BJ (cell line): Measurements from ENCODE around the gene ANKRD62. TPM values are rescaled to one million over a fixed set of nuclear protein-coding genes. Genes with fewer than 3 reads are reported as not detected.
"Not testable (repeated sequence)": the region's sequence is repeated elsewhere in the genome, so short reads cannot be mapped to it uniquely, and the experiment has no call there.

ENCODE experiments used
- CTCF ChIA-PET: fragments of 350-600 bp; formaldehyde crosslinking; extraction: SDS; loops from one replicate; lab custom pipeline; 2021; ENCODE audit warnings: antibody characterized with exemption, inconsistent platforms; lab: Yijun Ruan, JAX
- POLR2A ChIA-PET: fragments of 300-600 bp; sonication (Branson Sonifier 250); formaldehyde crosslinking; extraction: SDS; loops from one replicate; lab custom pipeline; 2021; ENCODE audit warnings: antibody characterized with exemption; lab: Charles Lee
- DNase-seq: peaks from one replicate; pipeline ENCODE4 v3.0.0-alpha.2; 2011; ENCODE audit warnings: low read depth
- H3K27me3 ChIP-seq: 2 replicates; pipeline ENCODE4 v1.6.0; 2011; ENCODE audit warnings: low read length; ENCODE audit not compliant: control insufficient read depth, insufficient read depth
- H3K36me3 ChIP-seq: 2 replicates; pipeline ENCODE4 v1.5.1; 2011; ENCODE audit warnings: low read length; ENCODE audit not compliant: control insufficient read depth, insufficient read depth
- H3K4me3 ChIP-seq: 2 replicates; pipeline ENCODE4 v1.5.1; 2011; ENCODE audit warnings: low read depth, mild to moderate bottlenecking, control low read depth, low read length
- CTCF ChIP-seq: IDR thresholded peaks from 2 replicates; pipeline ENCODE4 v1.5.1; 2011; ENCODE audit warnings: low read depth, mild to moderate bottlenecking, control low read depth, inconsistent platforms, low read length, moderate library complexity; ENCODE audit not compliant: insufficient read depth
- polyA plus RNA-seq: library from polyadenylated mRNA; depleted of rRNA; stranded (reverse); fragments of >200 nt; gene quantifications from 2 replicates; pipeline ENCODE4 v1.2.3, GENCODE V29; 2011

ANKRD62 gene
- polyA plus RNA-seq, 1 experiment = not detected

GRCh38 chr18:12074736-12075135 lies 18.9 kb upstream of the ANKRD62 start:
- H3K36me3 ChIP-seq = no peaks in the 10 kb centered on the region
- POLR2A ChIA-PET = no interaction called here
- CTCF ChIA-PET = no interaction called here
- no peaks in the 10 kb centered on the region for H3K27me3 ChIP-seq
- DNase-seq = no peak
- no peak overlapping the region for H3K4me3 ChIP-seq
- no peak for TF ChIP-seq CTCF

- CTCF ChIA-PET = no interaction called here
These were observed 17.1 kb upstream of the ANKRD62 start for GRCh38 chr18:12076424-12077140.

GRCh38 chr18:12077994-12078393 lies 15.6 kb upstream of the ANKRD62 start:
- CTCF ChIA-PET, H3K36me3 ChIP-seq, H3K27me3 ChIP-seq, H3K4me3 ChIP-seq, POLR2A ChIA-PET, DNase-seq: not testable (repeated sequence)

More at GRCh38 chr18:12076424-12077140, 17.1 kb upstream of the ANKRD62 start:
- no peaks in the 10 kb centered on the region for H3K27me3 ChIP-seq
- no peaks in the 10 kb centered on the region for H3K36me3 ChIP-seq
- no peak for DNase-seq
- POLR2A ChIA-PET = no interaction called here
- peak overlapping the region; percentile 10; the same call in 1 of the 2 replicates for H3K4me3 ChIP-seq
- no peak for TF ChIP-seq CTCF

GRCh38 chr18:12079491-12080237 lies 14.0 kb upstream of the ANKRD62 start:
- TF ChIP-seq CTCF = no peak
- DNase-seq = peak; percentile 21
- ChIA-PET POLR2A (no interaction called here), CTCF (no interaction called here)
- H3K27me3 ChIP-seq = no peaks in the 10 kb centered on the region
- H3K4me3 ChIP-seq = no peak overlapping the region
- no peaks in the 10 kb centered on the region for H3K36me3 ChIP-seq

- ChIA-PET POLR2A (no interaction called here), CTCF (no interaction called here)
- TF ChIP-seq CTCF = no peak
- no peak for DNase-seq
- H3K27me3 ChIP-seq = no peaks in the 10 kb centered on the region
- no peaks in the 10 kb centered on the region for H3K36me3 ChIP-seq
- no peak overlapping the region for H3K4me3 ChIP-seq
These were observed 8.5 kb upstream of the ANKRD62 start for GRCh38 chr18:12085136-12085535.
